IMR-90 (cell line): ENCODE data around the gene RPS5. TPM values are rescaled to one million over a fixed set of nuclear protein-coding genes. Genes with fewer than 3 reads are reported as not detected.

Experiments used
- ATAC-seq: fragments of 200-7000 bp; cut with Tn5 transposase; 2 replicates; pipeline ENCODE4 v1.9.1; 2020; ENCODE audit warnings: low read depth, mild to moderate bottlenecking, moderate library complexity
- BruUV-seq: library from RNA; stranded (reverse); fragments of 400-500 nt; replicated peaks from 2 replicates; lab custom pipeline; 2021; lab: Mats Ljungman, UMichigan
- CTCF ChIA-PET: fragments of 300-600 bp; formaldehyde crosslinking; extraction: SDS; loops from one replicate; lab custom pipeline; 2021; ENCODE audit warnings: antibody characterized with exemption; lab: Yijun Ruan, JAX
- POLR2A ChIA-PET: fragments of 300-600 bp; sonication (Branson Sonifier 250); formaldehyde crosslinking; loops from one replicate; lab custom pipeline; 2022; ENCODE audit warnings: antibody characterized with exemption; ENCODE audit not compliant: unreplicated experiment; lab: Charles Lee
- DNase-seq: peaks from one replicate; pipeline ENCODE4 v3.0.0; 2013
- H2AFZ ChIP-seq: replicated peaks from 2 replicates; pipeline ENCODE3; 2013; ENCODE audit warnings: low read length, mild to moderate bottlenecking; ENCODE audit not compliant: poor library complexity
- H2AK5ac ChIP-seq: 2 replicates; pipeline ENCODE4 v1.6.1; 2013; ENCODE audit warnings: low read depth, low read length, inconsistent platforms
- H2AK9ac ChIP-seq: replicated peaks from 2 replicates; pipeline ENCODE3; 2013; ENCODE audit warnings: mild to moderate bottlenecking, low read depth, low read length, moderate library complexity; ENCODE audit not compliant: poor library complexity
- H2BK120ac ChIP-seq: 2 replicates; pipeline ENCODE4 v1.6.1; 2013; ENCODE audit warnings: low read depth, low read length, inconsistent platforms
- H2BK15ac ChIP-seq: 3 replicates; pipeline ENCODE4 v1.6.1; 2013; ENCODE audit warnings: low read depth, low read length, inconsistent platforms
- H2BK20ac ChIP-seq: 2 replicates; pipeline ENCODE4 v1.6.1; 2013; ENCODE audit warnings: low read depth, mild to moderate bottlenecking, inconsistent platforms, low read length, moderate library complexity
- H2BK5ac ChIP-seq: 2 replicates; pipeline ENCODE4 v1.6.1; 2013; ENCODE audit warnings: mild to moderate bottlenecking, low read depth, low read length, inconsistent platforms; ENCODE audit not compliant: poor library complexity, severe bottlenecking
- H3K14ac ChIP-seq: replicated peaks from 2 replicates; pipeline ENCODE4 v1.6.1; 2013; ENCODE audit warnings: low read depth, low read length, inconsistent platforms
- H3K18ac ChIP-seq: 2 replicates; pipeline ENCODE4 v1.6.1; 2013; ENCODE audit warnings: low read depth, low read length, control low read depth
- H3K23ac ChIP-seq: 2 replicates; pipeline ENCODE4 v1.6.1; 2013; ENCODE audit warnings: low read depth, low read length, inconsistent platforms
- H3K27ac ChIP-seq: 2 replicates; pipeline ENCODE4 v1.5.1; 2013; ENCODE audit warnings: mild to moderate bottlenecking, control low read depth, low read length; ENCODE audit not compliant: insufficient read depth
- H3K27me3 ChIP-seq: 2 replicates; pipeline ENCODE4 v1.6.1; 2013; ENCODE audit warnings: low read length; ENCODE audit not compliant: control insufficient read depth, insufficient read depth
- H3K36me3 ChIP-seq: 2 replicates; pipeline ENCODE4 v1.6.1; 2013; ENCODE audit warnings: low read length, mixed read lengths; ENCODE audit not compliant: control insufficient read depth, insufficient read depth
- H3K4ac ChIP-seq: 2 replicates; pipeline ENCODE4 v1.6.1; 2013; ENCODE audit warnings: low read depth, low read length, inconsistent platforms
- H3K4me1 ChIP-seq: 2 replicates; pipeline ENCODE4 v1.6.1; 2013; ENCODE audit warnings: low read length, mixed read lengths; ENCODE audit not compliant: control insufficient read depth, insufficient read depth
- H3K4me2 ChIP-seq: 2 replicates; pipeline ENCODE4 v1.6.1; 2013; ENCODE audit warnings: low read depth, mild to moderate bottlenecking, control low read depth, low read length, moderate library complexity
- H3K4me3 ChIP-seq: 2 replicates; pipeline ENCODE4 v1.5.1; 2013; ENCODE audit warnings: low read depth, mild to moderate bottlenecking, control low read depth, low read length, moderate library complexity; ENCODE audit not compliant: insufficient read depth
- H3K56ac ChIP-seq: 2 replicates; pipeline ENCODE4 v1.6.1; 2013; ENCODE audit warnings: low read length, inconsistent platforms; ENCODE audit not compliant: insufficient read depth; ENCODE audit errors: extremely low read depth
- H3K79me1 ChIP-seq, 2 experiments: 2 replicates each; pipeline ENCODE4 v1.6.1; 2013; ENCODE audit warnings: low read length in 2 of 2, inconsistent platforms in 1 of 2, low read depth in 1 of 2
- H3K9ac ChIP-seq: 2 replicates; pipeline ENCODE4 v1.6.1; 2013; ENCODE audit warnings: low read depth, low read length, control low read depth
- H3K9me1 ChIP-seq: 2 replicates; pipeline ENCODE4 v1.6.1; 2013; ENCODE audit warnings: low read length, inconsistent platforms; ENCODE audit not compliant: insufficient read depth
- H3K9me3 ChIP-seq: 2 replicates; pipeline ENCODE4 v1.6.1; 2013; ENCODE audit warnings: low read length; ENCODE audit not compliant: control insufficient read depth, insufficient read depth
- H4K20me1 ChIP-seq: 2 replicates; pipeline ENCODE4 v1.6.1; 2013; ENCODE audit warnings: low read length, inconsistent platforms; ENCODE audit not compliant: insufficient read depth
- H4K5ac ChIP-seq: 2 replicates; pipeline ENCODE4 v1.6.1; 2013; ENCODE audit warnings: mild to moderate bottlenecking, low read depth, low read length, control low read depth
- H4K8ac ChIP-seq, 2 experiments: 2 replicates each; pipeline ENCODE4 v1.6.1; 2013; ENCODE audit warnings: low read depth in 2 of 2, low read length in 2 of 2, control low read depth in 1 of 2, inconsistent platforms in 1 of 2
- H4K91ac ChIP-seq: 2 replicates; pipeline ENCODE4 v1.6.1; 2013; ENCODE audit warnings: low read depth, low read length, inconsistent platforms; ENCODE audit not compliant: insufficient read depth
- BHLHE40 ChIP-seq: fragments of 150-350 bp; IDR thresholded peaks from 2 replicates; pipeline ENCODE4 v1.6.1; 2016; ENCODE audit warnings: mild to moderate bottlenecking, low read depth, low read length
- CHD1 ChIP-seq: IDR thresholded peaks from 2 replicates; pipeline ENCODE4 v1.6.1; 2012; ENCODE audit warnings: low read depth, low read length, improper control_type of control experiment
- MAZ ChIP-seq: IDR thresholded peaks from 2 replicates; pipeline ENCODE4 v1.6.1; 2012; ENCODE audit warnings: low read depth, mild to moderate bottlenecking, low read length, improper control_type of control experiment, moderate library complexity, borderline replicate concordance
- MXI1 ChIP-seq: IDR thresholded peaks from 2 replicates; pipeline ENCODE4 v1.6.1; 2012; ENCODE audit warnings: low read depth, mild to moderate bottlenecking, low read length, moderate library complexity, borderline replicate concordance
- POLR2A ChIP-seq: IDR thresholded peaks from 2 replicates; pipeline ENCODE4 v1.6.1; 2012; ENCODE audit warnings: mild to moderate bottlenecking, low read depth, low read length
- WGBS, 2 experiments: methylation state at CpG; one replicate each; pipeline versions ENCODE4 v1.1.5 to v1.1.7; 2013; ENCODE audit warnings: missing lambda C conversion rate in 2 of 2; ENCODE audit not compliant: insufficient read length in 1 of 2; ENCODE audit errors: extremely low coverage in 2 of 2; 5-methylcytosine and 5-hydroxymethylcytosine counted together
- dilution Hi-C: fragments of 300-500 bp; cut with HindIII; formaldehyde crosslinking; loops from one replicate; pipeline ENCODE4 v1.14.3; 2018; ENCODE audit warnings: low sequenced_read_pairs; ENCODE audit not compliant: unreplicated experiment
- in situ Hi-C: fragments of 300-500 bp; cut with MboI; formaldehyde crosslinking; loops from 3 replicates; pipeline ENCODE4 v1.14.3; 2019; ENCODE audit warnings: low sequenced_read_pairs, inconsistent platforms, mixed read lengths
- intact Hi-C: fragments of 100-400 bp; cut with micrococcal nuclease; formaldehyde crosslinking; loops from 2 replicates; pipeline ENCODE4 v1.10.0; 2022
- polyA plus RNA-seq, 3 experiments: library from polyadenylated mRNA; depleted of rRNA; stranded (reverse); fragments of >200 nt; gene quantifications; 2 replicates each; pipeline ENCODE4 v1.2.3, GENCODE V29; 2012; ENCODE audit warnings: low replicate concordance in 1 of 3
- total RNA-seq: library from RNA; depleted of rRNA; stranded (reverse); fragments of >200 nt; gene quantifications from 2 replicates; pipeline ENCODE4 v1.2.3, GENCODE V29; 2012
- TF ChIP-seq, protein P1 (sequence below): conservative IDR thresholded peaks from 2 replicates; pipeline ENCODE4 v1.5.1; 2012; ENCODE audit warnings: mild to moderate bottlenecking, low read depth, low read length, improper control_type of control experiment
- TF ChIP-seq, protein P2 (sequence below): fragments of 150-350 bp; IDR thresholded peaks from 2 replicates; pipeline ENCODE4 v1.6.1; 2017; ENCODE audit warnings: mild to moderate bottlenecking, antibody characterized with exemption, low read length, low read depth

Gene RPS5
- total and polyA plus RNA-seq, 2 of the 4 experiments (the other 2 are of a cell fraction): 3,265 to 5,858 TPM

DNA sequence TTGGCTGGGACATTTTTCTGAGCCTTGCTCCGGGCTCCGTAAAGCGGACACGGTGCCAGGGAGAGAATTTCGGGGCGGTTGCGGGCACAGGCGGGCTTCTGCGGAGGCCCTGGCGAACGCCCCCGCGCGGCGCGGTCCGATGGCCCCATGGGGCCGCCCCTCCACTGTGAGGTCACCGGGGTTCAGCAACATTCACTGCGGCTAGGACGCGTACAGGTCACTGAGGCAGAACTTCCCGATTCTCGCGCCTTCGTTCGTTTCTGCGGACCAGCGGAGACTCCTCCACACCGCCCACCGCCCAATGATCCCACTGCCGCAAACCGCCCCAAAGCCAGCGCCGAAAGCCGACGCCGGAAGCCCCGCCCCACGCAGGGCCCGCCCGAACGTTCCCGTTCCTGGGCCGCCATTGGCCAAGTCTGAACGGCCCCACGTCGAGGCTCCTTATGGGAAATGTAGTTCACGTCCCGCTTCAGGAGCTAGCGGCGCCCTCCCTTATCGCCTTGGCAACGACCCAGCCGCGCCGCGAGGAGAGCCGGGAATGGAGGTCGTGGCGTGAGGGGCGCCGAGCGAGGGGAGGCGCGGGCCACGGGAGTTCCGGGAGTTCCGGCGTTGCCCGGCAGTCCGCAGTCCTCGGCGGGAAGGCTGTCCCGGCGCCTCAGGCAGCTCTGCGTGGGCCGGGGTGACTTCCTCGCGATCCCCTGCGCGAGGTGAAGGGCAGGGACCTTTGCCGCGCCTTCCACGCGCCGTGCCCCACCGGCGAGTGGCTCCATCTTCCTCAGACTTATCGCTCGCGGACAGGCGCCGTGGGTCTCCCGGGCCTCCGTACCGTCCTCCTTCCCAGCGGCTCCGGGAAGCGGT lies 21.3 kb downstream of the RPS5 start, which contains the start of gene ZNF584:
ZNF584 (plus strand) TSS at position 498 of the 858 bp plus-strand sequence. CDS start 499 bp downstream, outside the sequence.
- no peaks in the 10 kb centered on the region for H3K27me3 ChIP-seq
- H2BK120ac ChIP-seq: peak within 1 kb of the TSS; percentile 24; the same call in 1 of the 2 replicates
- peak within 1 kb of the TSS; percentile 46; the same call in 1 of the 2 replicates for H3K18ac ChIP-seq
- H3K23ac ChIP-seq: peak within 1 kb of the TSS; percentile 70
- H4K20me1 ChIP-seq: peaks cover 12% of the 10 kb centered on the region
- peak within 1 kb of the TSS; percentile 88 for H2AK5ac ChIP-seq
- H3K9ac ChIP-seq: peak within 1 kb of the TSS; percentile 96
- peaks cover 21% of the 10 kb centered on the region for H3K9me1 ChIP-seq
- intact Hi-C loops (loop anchor here (2.0 kb wide), 1 partner anchor 32 kb away; the partner anchor contains the start of gene ZNF132), in situ Hi-C loops (no loop called here), dilution Hi-C loops (no loop called here)
- ATAC-seq: peak; percentile 98
- H3K9me3 ChIP-seq: no peaks in the 10 kb centered on the region
- H3K4ac ChIP-seq: peak within 1 kb of the TSS; percentile 86
- H2BK5ac ChIP-seq: peak within 1 kb of the TSS; percentile 82
- peak within 1 kb of the TSS; percentile 91 for H2AFZ ChIP-seq
- H3K14ac ChIP-seq: peak within 1 kb of the TSS; percentile 73
- peak within 1 kb of the TSS; percentile 98 for H2AK9ac ChIP-seq
- H2BK15ac ChIP-seq: no peak within 1 kb of the TSS; the same call in 2 of the 3 replicates
- peaks cover 26 to 42% of the 10 kb centered on the region in 2 experiments for H3K79me1 ChIP-seq
- ChIA-PET POLR2A (interaction anchor here (0.5 kb wide), 1 partner anchor 1054 kb away, joined by 3 read pairs; no protein-coding TSS in a partner anchor), CTCF (no interaction called here)
- H4K5ac ChIP-seq: peak within 1 kb of the TSS; percentile 76
- peak; percentile 93 for DNase-seq
- peak within 1 kb of the TSS; percentile 88 for H3K27ac ChIP-seq
- H4K8ac ChIP-seq: peak within 1 kb of the TSS; percentile 77 to 96
- H4K91ac ChIP-seq: peak within 1 kb of the TSS; percentile 76
- TF ChIP-seq MXI1 (peak; percentile 79; the same call in 1 of the 2 replicates), POLR2A (peak; percentile 89), MAZ (peak; percentile 90), BHLHE40 (no peak), CHD1 (no peak)
- TF ChIP-seq, protein P1, sequence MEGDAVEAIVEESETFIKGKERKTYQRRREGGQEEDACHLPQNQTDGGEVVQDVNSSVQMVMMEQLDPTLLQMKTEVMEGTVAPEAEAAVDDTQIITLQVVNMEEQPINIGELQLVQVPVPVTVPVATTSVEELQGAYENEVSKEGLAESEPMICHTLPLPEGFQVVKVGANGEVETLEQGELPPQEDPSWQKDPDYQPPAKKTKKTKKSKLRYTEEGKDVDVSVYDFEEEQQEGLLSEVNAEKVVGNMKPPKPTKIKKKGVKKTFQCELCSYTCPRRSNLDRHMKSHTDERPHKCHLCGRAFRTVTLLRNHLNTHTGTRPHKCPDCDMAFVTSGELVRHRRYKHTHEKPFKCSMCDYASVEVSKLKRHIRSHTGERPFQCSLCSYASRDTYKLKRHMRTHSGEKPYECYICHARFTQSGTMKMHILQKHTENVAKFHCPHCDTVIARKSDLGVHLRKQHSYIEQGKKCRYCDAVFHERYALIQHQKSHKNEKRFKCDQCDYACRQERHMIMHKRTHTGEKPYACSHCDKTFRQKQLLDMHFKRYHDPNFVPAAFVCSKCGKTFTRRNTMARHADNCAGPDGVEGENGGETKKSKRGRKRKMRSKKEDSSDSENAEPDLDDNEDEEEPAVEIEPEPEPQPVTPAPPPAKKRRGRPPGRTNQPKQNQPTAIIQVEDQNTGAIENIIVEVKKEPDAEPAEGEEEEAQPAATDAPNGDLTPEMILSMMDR: 0 out of 2 replicates have a peak, but pooled peaks have one; percentile 9
- TF ChIP-seq, protein P2, sequence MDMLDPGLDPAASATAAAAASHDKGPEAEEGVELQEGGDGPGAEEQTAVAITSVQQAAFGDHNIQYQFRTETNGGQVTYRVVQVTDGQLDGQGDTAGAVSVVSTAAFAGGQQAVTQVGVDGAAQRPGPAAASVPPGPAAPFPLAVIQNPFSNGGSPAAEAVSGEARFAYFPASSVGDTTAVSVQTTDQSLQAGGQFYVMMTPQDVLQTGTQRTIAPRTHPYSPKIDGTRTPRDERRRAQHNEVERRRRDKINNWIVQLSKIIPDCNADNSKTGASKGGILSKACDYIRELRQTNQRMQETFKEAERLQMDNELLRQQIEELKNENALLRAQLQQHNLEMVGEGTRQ: 0 out of 2 replicates have a peak, but pooled peaks have one; percentile 4
- no peak within 1 kb of the TSS for H2BK20ac ChIP-seq
- 1% methylated on average over 70 of the region's 100 CpGs; no CpG with 5 or more reads in 1 of the 2 experiments for whole genome bisulfite sequencing, 2 experiments
- peaks cover 11% of the 10 kb centered on the region for H3K4me1 ChIP-seq
- BruUV-seq: no TSS peak
- H3K4me3 ChIP-seq: peak within 1 kb of the TSS; percentile 95
- peak within 1 kb of the TSS; percentile 68 for H3K56ac ChIP-seq
- peak within 1 kb of the TSS; percentile 98 for H3K4me2 ChIP-seq
- H3K36me3 ChIP-seq: no peaks in the 10 kb centered on the region
